HL-60 (cell line): Measurements from ENCODE around the gene EPHA6.

ENCODE experiments used
- DNase-seq, 2 experiments: peaks; one replicate each; pipeline ENCODE4 v3.0.0-alpha.2; 2010 to 2020; ENCODE audit warnings: low read depth in 1 of 2, low spot score in 1 of 2
- H3K27ac ChIP-seq: fragments of 250-450 bp; sonication (Bioruptor Pico); replicated peaks from 2 replicates; pipeline ENCODE4 v1.5.1; 2020; ENCODE audit warnings: mild to moderate bottlenecking, moderate library complexity
- H3K27me3 ChIP-seq: fragments of 250-450 bp; sonication (Bioruptor Pico); 2 replicates; pipeline ENCODE4 v1.5.1; 2021; ENCODE audit warnings: mild to moderate bottlenecking, moderate library complexity; ENCODE audit not compliant: insufficient read depth, poor library complexity, severe bottlenecking
- H3K4me3 ChIP-seq: replicated peaks from 2 replicates; pipeline ENCODE4 v1.5.1; 2011; ENCODE audit warnings: mild to moderate bottlenecking, control low read depth, low read length; ENCODE audit not compliant: insufficient read depth
- CTCF ChIP-seq: IDR thresholded peaks from one replicate; pipeline ENCODE4 v1.5.1; 2011; ENCODE audit warnings: low read length, control low read depth, inconsistent platforms; ENCODE audit not compliant: insufficient read depth
- GABPA ChIP-seq: IDR thresholded peaks from 2 replicates; pipeline ENCODE4 v1.6.1; 2012; ENCODE audit warnings: low read depth
- POLR2AphosphoS5 ChIP-seq: IDR thresholded peaks from 2 replicates; pipeline ENCODE4 v1.6.1; 2012; ENCODE audit warnings: low read depth
- SPI1 ChIP-seq: IDR thresholded peaks from 2 replicates; pipeline ENCODE4 v1.6.1; 2012; ENCODE audit warnings: low read depth, mild to moderate bottlenecking, borderline replicate concordance
- TF ChIP-seq, protein P1 (sequence below): IDR thresholded peaks from 2 replicates; pipeline ENCODE4 v1.6.1; 2012; ENCODE audit warnings: low read depth; ENCODE audit not compliant: insufficient replicate concordance

Gene EPHA6

DNA sequence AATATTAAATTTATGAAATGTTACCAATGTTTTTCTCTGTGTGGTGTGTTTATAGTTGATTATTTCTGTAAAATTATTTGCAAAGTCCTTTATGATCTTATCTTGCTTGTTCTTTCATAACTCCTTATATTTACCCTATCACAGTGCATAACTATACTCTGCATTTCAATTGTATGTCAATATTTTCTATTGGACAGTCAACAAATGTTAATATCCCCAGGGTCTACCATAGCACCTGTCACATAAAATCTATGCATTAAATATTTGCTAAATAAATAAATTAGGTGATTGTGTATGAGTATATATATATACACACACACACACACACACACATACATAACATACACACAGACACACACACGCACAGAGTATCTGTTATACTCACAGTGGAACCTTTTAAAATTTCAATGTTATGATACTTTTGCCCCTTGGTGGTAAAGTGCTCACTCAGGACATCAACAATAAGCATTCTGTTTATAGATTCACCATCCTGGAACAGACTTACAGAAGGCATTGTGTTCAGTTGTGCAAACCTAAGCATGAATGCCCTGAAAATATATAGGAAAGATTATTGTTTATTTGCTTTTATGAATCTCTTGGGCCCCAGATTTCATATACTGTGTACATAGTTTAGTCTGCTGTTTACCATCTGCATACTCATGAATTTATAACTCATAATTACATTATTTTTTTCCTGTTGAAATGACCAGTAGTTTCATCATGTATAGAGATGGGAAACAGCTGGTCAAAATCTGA is 443.7 kb downstream of the EPHA6 start:
- H3K27me3 ChIP-seq = no peaks in the 10 kb centered on the region
- H3K4me3 ChIP-seq = no peak overlapping the region
- no peak overlapping the region for H3K27ac ChIP-seq
- DNase-seq = no peak
- no peak for TF ChIP-seq POLR2AphosphoS5
- TF ChIP-seq, protein P1, sequence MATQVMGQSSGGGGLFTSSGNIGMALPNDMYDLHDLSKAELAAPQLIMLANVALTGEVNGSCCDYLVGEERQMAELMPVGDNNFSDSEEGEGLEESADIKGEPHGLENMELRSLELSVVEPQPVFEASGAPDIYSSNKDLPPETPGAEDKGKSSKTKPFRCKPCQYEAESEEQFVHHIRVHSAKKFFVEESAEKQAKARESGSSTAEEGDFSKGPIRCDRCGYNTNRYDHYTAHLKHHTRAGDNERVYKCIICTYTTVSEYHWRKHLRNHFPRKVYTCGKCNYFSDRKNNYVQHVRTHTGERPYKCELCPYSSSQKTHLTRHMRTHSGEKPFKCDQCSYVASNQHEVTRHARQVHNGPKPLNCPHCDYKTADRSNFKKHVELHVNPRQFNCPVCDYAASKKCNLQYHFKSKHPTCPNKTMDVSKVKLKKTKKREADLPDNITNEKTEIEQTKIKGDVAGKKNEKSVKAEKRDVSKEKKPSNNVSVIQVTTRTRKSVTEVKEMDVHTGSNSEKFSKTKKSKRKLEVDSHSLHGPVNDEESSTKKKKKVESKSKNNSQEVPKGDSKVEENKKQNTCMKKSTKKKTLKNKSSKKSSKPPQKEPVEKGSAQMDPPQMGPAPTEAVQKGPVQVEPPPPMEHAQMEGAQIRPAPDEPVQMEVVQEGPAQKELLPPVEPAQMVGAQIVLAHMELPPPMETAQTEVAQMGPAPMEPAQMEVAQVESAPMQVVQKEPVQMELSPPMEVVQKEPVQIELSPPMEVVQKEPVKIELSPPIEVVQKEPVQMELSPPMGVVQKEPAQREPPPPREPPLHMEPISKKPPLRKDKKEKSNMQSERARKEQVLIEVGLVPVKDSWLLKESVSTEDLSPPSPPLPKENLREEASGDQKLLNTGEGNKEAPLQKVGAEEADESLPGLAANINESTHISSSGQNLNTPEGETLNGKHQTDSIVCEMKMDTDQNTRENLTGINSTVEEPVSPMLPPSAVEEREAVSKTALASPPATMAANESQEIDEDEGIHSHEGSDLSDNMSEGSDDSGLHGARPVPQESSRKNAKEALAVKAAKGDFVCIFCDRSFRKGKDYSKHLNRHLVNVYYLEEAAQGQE = no peak
- no peak for TF ChIP-seq SPI1
- TF ChIP-seq GABPA = no peak
- TF ChIP-seq CTCF = no peak

DNA sequence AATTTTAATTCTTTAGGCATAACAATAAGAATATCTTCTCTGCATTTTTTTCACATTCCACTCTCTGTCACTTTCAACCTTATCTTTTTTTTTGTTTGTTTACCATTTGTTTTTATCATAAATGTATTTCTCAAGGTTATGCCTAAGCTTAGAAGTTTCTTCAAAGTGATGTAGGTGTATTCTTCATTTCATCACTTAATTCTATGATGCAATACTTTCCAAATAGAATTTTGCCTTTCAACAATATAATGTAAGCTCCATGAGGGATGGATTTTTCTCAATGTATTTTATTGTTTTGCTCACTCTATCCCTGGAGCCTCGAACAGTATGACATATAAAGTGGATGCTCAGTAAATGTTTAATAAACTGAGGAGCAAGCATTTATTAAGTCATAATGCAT is 444.9 kb downstream of the EPHA6 start:
- no peaks in the 10 kb centered on the region for H3K27me3 ChIP-seq
- no peak for TF ChIP-seq GABPA
- TF ChIP-seq, protein P1 = no peak
- no peak for TF ChIP-seq POLR2AphosphoS5
- no peak for TF ChIP-seq CTCF
- no peak for TF ChIP-seq SPI1

GRCh38 chr3:97264180-97264579 is 449.8 kb downstream of the EPHA6 start:
- no peak overlapping the region for H3K4me3 ChIP-seq
- DNase-seq = no peak
- H3K27ac ChIP-seq = no peak overlapping the region
- no peak for TF ChIP-seq SPI1
- no peak for TF ChIP-seq POLR2AphosphoS5
- TF ChIP-seq, protein P1 = no peak
- no peak for TF ChIP-seq GABPA
- TF ChIP-seq CTCF = no peak
- H3K27me3 ChIP-seq = no peaks in the 10 kb centered on the region

More for the DNA sequence above, 444.9 kb downstream of the EPHA6 start:
- DNase-seq = no peak
- Histone ChIP-seq H3K27ac (no peak overlapping the region), H3K4me3 (no peak overlapping the region)
